ENCODE results near the gene COX4I2. TPM values are rescaled to one million over a fixed set of nuclear protein-coding genes. Genes with fewer than 3 reads are reported as not detected.

COX4I2 gene
- total RNA-seq, 1 donor from 2014 or later, result not detected

- DNase-seq (ENCODE audit: low read depth), result no peak
- H3K4me3 ChIP-seq (ENCODE audit: low read depth, low read length), result peak overlapping the region; percentile 95
- TF ChIP-seq CTCF (conservative IDR thresholded peaks at IDR 0.05; ENCODE audit: low read depth, low read length), result no peak
Measured at GRCh38 chr20:31604567-31605030, 33.1 kb upstream of the COX4I2 start.

- no peak for DNase-seq (ENCODE audit: low read depth)
- peak within 1 kb of the TSS; percentile 95 for H3K4me3 ChIP-seq (ENCODE audit: low read depth, low read length)
- TF ChIP-seq CTCF (conservative IDR thresholded peaks at IDR 0.05; ENCODE audit: low read depth, low read length), result no peak
Measured at GRCh38 chr20:31605031-31605901, 32.4 kb upstream of the COX4I2 start, which contains the start of gene ID1. Gene ID1 (plus strand): TSS chr20:31605289. CDS start chr20:31605388, 99 bp downstream.

GRCh38 chr20:31605902-31606803, 31.6 kb upstream of the COX4I2 start:
- H3K4me3 ChIP-seq (ENCODE audit: low read depth, low read length), result peak overlapping the region; percentile 95
- DNase-seq (ENCODE audit: low read depth), result no peak

GRCh38 chr20:31606804-31607639, 30.7 kb upstream of the COX4I2 start:
- H3K4me3 ChIP-seq (ENCODE audit: low read depth, low read length), result peak overlapping the region; percentile 95
- TF ChIP-seq CTCF (conservative IDR thresholded peaks at IDR 0.05; ENCODE audit: low read depth, low read length), result no peak
- DNase-seq (ENCODE audit: low read depth), result no peak

More at GRCh38 chr20:31605902-31606803, 31.6 kb upstream of the COX4I2 start:
- no peak for TF ChIP-seq CTCF (conservative IDR thresholded peaks at IDR 0.05; ENCODE audit: low read depth, low read length)

GRCh38 chr20:31607640-31608250, 30.0 kb upstream of the COX4I2 start:
- peak overlapping the region; percentile 95 for H3K4me3 ChIP-seq (ENCODE audit: low read depth, low read length)
- TF ChIP-seq CTCF (conservative IDR thresholded peaks at IDR 0.05; ENCODE audit: low read depth, low read length), result no peak
- no peak for DNase-seq (ENCODE audit: low read depth)

Data from epithelial cell of proximal tubule (primary cell).